ENCODE measurements around the gene IER5L.

Gene IER5L

DNA sequence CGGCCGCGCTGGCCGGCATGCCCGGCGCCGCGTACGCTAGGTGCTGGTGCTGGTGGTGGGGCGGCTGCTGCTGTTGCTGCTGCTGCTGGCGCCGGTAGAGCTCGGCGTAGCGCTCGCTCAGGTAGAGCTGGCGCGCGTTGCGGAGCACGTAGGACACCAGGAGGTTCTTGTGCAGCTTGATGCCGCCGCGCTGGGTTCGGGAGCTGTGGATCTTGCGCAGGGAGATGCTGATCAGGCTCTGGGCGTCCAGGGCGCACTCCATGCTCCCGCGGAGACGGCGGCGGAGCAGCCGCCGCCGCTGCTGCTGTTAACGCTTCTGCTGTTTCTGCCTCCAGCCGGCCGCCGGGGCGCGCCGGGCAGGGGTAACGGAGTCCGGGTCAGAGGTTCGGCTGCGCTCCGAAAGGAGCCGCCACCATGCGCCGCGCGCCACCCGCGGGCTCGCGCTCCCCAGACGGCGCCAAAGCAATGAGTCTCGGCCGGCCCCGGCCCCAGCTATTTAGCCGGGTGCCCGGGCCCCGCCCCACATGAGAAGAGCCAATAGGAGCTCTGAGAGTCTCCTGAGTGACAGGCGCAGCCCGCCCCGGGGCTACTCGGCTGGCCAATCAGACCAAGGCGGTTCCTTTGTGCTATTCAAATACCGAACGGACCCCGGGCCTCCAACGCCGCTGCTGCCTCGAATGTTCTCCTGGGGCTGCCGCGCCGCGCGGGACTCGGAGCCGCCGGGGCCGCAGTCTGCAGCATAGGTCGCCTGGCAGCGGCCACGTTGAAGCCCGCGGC lies at the start of gene IER5L:
TSS of gene IER5L (minus strand) at position 471 of the 777 bp plus-strand sequence. CDS start at position 262, 209 bp downstream.
- DNase-seq (ENCODE audit: low spot score): peak; percentile 95

DNA sequence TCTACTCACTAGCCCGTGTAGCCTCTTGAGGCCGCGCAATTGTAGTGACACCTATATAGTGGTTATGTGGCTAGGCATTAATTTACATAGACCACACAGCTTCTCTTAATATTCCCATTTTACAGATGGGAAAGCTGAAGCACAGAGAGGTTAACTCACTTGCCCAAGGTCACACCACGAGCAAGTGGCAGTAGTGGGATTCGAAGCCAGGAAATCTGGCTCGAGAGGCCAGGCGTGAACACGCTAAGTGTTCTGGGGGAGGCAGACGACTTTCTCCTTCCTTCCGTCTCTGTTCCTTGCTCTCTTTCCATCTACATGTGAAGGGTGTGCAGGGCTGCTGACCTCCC lies 49.8 kb upstream of the IER5L start:
- DNase-seq (ENCODE audit: low spot score): no peak

DNA sequence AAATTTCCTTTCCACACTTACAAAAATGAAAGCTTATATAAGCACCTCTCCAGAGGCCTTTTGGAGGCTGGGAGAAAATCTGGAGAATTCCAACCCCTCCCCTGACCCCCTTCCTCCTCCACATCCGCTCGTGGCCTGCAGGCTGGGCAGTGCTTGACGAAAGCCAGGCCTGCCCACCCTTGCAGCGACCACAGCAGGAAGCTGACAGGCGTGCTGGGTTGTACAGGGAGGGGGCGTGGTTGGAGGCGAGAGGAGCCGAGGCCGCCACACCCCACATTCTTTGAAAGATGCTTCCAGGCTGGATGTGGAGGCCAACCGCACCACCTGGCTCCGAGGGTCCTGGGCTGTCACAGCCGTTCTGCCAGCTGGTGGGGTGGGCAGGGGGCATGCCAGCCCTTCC lies 47.8 kb upstream of the IER5L start:
- DNase-seq (ENCODE audit: low spot score): no peak

DNA sequence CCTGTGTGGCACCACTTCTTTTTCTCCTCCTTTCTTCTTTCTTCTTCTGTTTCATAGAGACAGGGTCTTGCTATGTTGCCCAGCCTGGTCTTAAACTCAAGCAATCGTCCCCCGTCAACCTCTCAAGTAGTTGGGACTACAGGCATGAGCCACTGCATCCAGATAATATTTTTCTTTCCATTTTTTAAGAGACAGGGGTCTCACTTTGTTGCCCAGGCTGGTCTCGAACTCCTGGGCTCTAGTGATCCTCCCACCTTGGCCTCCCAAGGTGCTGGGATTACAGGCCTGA lies 47.4 kb upstream of the IER5L start:
- DNase-seq (ENCODE audit: low spot score): no peak

DNA sequence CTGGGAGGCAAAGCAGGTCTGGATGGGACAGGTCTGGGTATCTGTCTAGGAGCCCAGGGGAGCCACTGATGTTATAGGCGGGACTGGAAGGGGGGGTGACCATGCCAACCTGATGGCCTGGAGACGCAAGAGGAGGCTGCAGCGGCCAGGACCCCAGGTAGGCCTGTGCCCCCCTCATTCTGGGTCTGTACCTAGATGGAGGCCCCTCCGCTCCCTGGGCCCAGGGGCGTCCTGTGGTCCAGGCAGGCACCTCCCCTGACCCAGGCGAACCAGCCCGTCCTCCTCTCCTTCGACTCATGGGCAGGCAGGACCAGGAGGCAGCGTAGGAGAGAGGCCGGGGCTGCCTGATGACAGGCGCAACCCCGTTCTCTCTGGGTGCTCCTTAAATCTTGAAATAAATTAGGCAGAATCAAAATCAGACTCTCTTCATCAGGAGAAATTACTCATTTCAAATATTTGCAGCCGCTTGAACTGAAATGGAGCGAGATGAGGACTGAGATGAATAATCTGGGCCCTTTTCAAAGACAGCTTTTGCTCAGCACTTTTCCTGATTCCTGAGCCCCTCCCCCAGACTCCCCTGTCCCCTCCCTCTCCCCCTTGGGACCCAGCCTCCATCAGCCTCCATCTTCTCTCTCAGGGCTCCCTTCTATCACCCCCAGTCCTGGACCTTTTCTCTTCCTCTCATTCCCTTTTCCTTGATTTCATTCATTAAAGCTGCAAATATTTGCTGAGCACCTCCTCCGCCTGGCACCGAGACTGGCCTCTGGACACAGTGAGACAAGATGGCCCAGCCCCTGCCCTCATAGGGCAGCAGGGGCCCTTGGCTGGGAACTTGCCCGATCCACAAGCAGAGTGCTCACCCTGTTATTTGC lies 46.8 kb upstream of the IER5L start:
- DNase-seq (ENCODE audit: low spot score): no peak

DNA sequence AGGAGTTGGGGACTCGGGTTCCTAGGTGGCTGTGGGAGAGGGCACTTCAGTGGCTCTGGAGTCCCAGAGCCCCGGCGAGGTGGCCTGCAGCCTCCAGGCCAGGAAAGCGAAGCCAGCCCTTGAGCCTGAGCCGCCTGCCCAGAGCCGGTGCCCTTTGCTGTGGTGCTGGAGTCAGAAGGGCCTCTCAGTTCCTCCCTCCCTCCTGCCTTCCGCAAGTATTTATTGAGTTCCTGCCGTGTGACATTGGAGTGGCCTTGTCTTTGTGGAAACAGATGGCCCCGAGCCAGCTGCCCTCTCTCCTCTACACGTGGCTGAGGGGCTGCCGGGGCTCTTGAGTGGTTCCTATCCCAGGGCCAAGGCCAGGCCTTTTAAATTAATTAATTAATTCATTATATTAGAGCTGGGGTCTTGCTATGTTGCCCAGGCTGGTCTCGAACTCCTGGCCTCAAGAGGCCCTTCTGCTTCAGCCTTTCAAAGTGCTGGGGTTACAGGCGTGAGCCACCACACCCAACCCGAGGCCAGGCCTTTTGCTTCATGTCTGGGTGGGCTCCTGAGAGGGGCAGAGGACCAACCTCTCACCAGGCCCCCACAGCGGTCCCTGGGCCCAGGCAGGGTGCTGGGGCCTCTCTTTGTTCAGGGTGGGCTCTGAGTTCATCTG lies 45.6 kb upstream of the IER5L start:
- DNase-seq (ENCODE audit: low spot score): no peak

DNA sequence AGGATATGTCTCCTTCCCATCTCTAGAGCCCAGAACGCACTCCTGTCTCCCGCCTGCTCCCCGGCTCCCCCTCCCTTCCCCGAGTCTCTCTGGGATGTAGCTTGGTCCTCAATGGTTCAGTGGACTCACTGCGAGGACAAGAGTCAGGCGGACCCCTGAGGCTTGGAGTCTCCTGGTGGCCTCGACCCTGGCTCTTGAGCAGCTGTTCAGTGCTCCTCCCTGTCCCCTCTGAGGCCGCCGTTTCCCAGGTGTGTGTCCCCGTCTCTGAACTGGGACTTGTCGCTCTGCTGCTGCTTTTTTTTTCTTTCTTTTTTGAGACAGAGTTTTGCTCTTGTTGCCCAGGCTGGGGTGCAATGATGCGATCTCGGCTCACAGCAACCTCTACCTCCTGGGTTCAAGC lies 44.8 kb upstream of the IER5L start:
- no peak for DNase-seq (ENCODE audit: low spot score)

DNA sequence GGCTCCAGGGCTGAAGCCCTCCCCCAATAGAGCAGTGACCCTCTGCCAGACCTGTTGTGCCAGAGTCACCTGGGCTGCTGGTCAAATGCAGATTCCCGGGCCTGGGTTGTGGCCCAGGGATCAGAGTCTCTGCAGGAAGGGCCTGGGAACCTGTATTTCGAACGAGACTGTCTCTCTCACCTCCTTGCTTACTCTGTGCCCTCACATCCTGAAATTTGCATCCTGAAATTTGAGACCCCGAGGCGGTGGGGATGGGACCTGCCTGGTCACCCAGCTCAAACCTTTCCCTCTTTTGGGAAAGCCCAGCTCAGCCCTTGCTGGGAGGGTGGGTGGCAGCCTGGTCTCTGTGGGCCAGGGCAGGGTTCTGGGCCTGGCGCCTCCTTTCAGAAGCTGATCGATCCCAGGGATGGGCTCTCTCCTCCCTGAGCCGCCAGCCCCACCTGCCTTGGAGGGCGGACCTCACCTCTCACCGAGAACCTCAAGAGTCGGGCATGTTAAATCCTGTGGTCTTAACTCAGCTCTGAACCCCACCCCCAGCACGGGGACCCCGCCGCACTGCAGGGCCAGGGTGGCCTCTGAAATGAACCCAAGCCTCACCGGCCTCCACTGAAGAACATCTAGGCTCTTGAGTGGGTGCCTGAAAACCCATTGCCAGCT lies 44.0 kb upstream of the IER5L start:
- DNase-seq (ENCODE audit: low spot score): no peak

DNA sequence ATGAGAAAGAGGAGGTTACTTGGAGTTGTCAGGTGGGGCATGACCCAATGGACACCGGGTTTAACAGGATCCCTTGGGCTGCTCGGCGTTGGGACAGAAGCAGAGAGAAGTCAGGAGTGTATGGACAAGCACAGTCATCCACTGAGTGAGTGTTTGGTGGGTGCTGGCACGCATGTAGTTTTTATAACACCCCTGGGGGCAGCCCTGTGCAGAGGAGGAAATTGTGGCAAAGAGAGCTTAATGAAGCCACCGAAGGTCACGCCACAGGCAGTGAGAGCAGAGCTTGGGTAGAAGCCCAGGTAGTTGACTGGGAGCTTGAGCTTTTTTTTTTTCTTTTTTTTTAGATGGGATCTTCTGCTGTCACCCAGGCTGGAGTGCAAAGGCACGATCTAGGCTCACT lies 43.2 kb upstream of the IER5L start:
- DNase-seq (ENCODE audit: low spot score): no peak

DNA sequence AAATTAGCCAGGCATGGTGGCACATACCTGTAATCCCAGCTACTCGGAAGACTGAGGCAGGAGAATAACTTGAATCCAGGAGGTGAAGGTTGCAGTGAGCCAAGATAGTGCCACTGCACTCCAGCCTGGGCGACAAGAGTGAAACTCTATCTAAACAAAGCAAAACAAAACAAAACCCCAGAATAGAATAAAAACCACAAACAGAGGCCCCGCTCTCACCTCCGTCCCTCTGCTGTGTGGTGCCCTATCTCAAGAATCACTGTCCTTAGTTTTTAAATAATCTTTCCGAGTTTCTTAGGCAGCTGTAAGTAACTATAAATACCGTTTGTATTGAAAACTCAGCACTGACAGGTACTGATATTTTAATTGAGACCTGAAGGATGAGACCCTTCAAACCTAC lies 42.7 kb upstream of the IER5L start:
- no peak for DNase-seq (ENCODE audit: low spot score)

DNA sequence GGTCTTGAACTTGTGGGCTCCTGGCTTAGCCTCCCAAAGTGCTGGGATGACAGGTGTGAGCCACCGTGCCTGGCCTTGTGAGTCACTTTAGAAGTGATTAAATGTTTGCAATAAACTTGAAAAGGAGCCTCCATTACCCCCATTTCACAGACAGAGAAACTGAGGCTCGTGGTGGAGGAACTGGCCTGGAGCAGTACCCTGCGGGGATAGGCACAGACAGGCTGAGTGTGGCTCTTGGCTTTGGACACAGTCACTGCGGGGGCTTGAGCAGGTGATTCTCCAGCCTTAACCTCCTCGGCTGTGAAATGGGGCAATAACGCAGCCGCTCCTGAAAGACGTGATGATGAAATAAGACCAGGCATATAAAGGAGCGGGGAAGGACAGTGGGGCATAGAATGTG lies 40.9 kb upstream of the IER5L start:
- no peak for DNase-seq (ENCODE audit: low spot score)

DNA sequence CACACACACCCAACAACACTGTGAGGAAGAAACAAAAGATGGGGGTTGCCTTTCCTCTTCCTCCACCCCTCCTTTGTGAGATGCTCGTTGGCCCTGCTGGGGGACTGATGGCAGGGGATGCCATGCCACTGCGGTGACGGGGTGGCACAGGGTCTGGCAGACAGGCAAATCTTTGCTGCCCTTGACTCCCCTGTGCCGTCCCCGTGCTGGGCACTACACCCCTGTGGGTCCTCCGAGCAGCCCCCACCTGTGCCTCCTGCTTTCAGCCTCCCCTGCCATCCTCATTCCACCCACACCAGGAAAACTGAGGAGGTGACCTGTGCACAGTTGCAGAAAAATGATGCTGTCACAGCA lies 40.2 kb upstream of the IER5L start:
- DNase-seq (ENCODE audit: low spot score): no peak

DNA sequence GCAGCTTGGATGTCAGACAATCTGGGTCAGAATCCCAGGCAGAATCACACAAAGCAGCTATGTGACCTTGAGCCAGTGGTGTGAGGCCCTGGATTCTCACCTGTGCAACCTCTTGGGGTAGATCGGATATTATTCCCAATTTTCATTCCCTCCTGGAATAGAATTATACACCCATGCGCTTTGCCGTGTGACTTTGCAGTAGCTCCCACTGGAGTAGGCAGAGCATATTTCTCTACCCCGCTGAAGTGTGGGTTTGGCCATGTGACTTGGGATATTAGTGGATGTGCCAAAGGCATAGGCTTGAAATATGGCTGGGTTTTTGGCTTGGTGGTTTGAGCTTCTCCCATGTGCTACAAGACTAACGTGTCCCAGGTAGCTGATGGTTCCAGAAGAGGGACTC lies 35.5 kb upstream of the IER5L start:
- no peak for DNase-seq (ENCODE audit: low spot score)

DNA sequence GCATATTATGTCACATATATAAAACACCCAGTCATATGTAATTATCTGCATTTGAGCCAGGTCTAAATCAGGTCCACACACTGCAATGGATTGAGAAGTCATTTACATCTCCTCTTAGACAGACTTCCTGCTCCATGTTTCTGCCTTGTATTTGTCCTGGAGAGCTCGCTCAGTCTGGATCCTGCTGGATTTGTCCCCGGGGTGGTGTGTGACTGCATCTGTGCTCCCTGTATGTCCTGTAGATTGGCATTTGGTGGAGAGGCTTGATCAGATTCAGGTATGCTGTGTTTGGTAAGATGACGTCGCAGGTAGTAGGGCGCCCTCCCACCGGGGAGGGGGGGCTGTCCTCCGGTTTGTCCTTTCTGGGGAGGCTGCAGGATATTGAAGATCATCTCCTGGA lies 33.6 kb upstream of the IER5L start:
- DNase-seq (ENCODE audit: low spot score): no peak

DNA sequence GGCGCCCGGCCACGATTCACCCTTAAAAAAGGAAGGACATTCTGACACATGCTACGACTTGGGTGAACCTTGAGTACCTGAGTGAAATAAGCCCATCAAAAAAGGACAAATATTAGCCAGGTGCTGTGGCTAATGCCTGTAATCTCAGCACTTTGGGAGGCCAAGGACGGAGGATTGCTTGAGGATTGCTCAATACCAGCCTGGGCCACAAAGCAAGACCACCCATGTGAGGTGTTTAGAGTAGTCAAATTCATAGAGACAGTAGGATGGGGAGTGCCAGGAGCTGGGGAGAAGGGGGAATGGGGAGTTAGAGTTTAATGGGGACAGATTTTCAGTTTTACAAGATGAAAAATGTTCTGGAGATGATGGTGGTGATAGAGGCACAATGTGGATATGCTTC lies 32.1 kb upstream of the IER5L start:
- DNase-seq (ENCODE audit: low spot score): no peak

DNA sequence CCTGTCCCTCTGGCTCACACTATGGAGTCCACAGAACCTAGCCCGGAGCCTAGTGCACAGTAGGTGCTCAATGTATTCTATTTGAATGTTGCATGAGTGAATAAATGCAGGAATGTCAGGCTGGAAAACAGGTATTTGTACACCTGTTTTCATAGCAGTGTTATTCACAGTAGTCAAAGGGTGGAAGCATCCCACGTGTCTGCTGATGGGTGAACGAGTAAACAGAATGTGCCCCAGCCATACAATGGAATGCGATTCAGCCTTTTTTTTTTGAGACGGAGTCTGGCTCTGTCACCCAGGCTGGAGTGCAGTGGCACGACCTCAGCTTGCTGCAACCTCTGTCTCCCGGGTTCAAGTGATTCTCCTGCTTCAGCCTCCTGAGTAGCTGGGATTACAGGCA lies 31.5 kb upstream of the IER5L start:
- DNase-seq (ENCODE audit: low spot score): no peak

DNA sequence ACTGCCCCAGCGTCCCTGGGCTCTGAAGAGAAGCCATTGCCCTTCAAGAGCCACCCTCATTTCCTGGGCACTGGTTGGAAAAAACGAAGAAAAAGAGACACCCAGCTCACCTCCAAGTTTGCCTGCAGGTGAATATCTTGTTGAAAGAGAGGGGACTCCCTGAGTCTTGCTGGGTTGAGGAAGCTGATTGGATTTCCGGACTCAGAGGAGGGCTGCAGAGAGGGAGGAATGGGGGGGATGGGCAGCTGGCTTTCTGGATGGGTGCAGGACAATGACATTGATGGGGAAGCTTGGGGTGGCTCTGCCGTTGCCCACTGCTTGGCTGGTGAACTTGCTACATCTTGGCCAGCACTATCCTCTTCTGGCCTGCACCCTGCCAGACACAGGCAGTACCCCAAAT lies 31.0 kb upstream of the IER5L start:
- no peak for DNase-seq (ENCODE audit: low spot score)

DNA sequence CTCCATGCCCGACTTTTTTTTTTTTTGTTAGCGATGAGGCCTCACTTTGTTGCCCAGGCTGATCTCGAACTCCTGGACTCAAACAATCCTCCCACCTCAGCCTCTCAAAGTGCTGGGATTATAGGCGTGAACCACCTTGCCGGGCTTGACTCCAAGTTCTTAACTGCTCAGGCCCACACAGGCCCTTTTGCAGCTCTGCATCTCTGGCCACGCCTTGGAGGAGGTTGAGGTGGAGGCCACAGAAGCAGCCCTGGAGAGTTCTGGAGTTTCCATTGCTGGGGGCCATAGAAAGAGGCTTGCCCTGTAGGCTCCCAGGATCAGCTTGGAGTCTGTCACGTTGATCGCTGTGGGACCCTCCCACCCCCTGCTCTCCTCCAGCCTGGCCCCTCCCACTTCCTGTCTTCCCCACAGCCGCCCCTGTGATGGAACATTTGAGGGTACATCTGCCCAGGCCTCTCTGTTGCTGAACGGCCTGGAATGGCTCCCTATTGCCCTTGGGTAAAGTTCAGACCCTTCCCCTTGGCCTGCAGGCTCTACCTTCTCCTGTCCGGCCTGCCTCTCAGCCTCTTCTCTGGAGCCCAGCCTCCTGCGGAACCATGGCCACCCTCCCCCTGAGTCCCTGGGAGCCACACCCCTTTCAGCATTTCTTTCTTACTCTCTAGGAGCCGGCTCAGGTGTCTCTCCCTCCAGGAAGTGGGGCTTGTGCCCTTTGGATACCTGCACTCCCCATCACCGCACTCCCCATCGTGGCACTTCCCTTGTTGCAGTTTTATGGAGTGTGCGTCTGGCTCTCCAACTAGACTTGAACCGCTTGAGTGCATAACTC lies 30.4 kb upstream of the IER5L start:
- no peak for DNase-seq (ENCODE audit: low spot score)

DNA sequence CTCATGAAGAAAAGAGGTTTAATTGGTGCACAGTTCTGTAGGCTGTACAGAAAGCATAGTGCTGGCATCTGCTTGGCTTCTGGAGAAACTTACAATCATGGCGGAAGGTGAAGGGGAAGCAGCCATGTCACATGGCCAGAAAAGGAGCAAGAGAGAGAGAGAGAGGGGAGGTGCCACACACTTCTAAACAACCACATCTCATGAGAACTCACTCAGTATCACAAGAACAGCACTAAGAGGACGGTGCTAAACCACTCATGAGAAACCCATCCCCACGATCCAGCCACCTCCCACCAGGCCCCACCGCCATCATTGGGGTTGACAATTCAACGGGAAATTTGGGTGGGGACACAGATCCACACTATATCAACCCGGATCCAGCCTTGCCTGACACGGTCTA lies 28.8 kb upstream of the IER5L start:
- no peak for DNase-seq (ENCODE audit: low spot score)

DNA sequence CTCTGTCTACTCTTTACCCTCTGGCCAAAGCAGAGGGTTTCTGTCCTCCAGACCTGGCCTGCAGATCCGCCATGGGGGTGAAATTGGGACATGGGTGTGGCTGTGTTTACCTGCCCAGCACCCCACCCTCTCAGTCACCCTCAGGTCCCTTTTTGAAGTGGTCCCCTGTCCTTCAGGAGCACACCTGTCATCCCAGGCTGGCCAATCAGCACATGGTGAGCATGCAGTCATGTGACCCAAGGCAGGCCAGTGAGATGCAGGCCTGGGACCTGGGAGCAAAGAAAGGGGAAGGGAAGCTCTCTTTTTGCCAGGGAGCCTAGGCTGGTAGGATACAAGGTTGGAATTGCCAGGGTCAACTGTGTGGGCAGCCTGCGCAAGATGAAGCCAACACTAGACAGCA lies 28.3 kb upstream of the IER5L start:
- DNase-seq (ENCODE audit: low spot score): no peak

DNA sequence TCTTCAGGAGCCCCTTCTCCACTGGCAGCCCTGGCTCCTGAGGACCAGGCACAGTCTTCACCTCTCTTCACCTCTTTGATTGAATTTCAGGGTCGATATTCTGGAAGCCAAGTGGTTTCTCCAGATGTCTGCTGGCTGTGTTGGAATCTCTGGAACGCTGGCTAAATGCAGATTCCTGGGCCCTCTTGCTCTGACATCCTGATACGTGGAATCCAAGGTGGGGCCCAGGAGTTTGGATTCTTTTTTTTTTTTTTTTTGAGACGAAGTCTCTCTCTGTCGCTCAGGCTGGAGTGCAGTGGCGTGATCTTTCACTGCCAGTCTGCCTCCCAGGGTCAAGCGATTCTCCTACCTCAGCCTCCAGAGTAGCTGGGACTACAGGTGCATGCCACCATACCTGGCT lies 26.8 kb upstream of the IER5L start:
- no peak for DNase-seq (ENCODE audit: low spot score)

DNA sequence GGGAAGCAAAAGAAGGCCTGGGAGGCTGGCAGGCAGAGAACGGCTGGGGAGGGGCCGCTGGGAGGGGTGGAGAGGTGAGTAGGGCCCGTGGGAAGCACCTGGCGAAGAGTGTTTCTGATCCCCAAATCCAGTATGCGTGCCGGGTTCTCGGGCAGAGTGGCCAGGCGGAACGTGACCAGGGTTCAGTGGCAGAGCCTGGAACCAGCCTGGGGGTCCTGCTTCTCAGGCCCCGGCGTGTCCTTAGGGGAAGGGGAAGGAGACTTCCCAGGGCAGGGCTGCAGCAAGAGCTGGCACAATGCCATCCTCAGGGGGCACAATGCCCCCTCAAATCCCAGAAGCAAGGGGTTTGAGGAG lies 25.5 kb upstream of the IER5L start:
- no peak for DNase-seq (ENCODE audit: low spot score)

Data from cerebellar cortex (tissue), 1 donor.